K562 (cell line): ENCODE results near the gene PSMD1. TPM values are rescaled to one million over a fixed set of nuclear protein-coding genes. Genes with fewer than 3 reads are reported as not detected.

Source experiments
- ATAC-seq: fragments of 200-7000 bp; cut with Tn5 transposase; 3 replicates; pipeline ENCODE4 v1.9.1; 2020; ENCODE audit warnings: moderate library complexity
- BruUV-seq: library from RNA; stranded (reverse); fragments of 400-500 nt; replicated peaks from 2 replicates; lab custom pipeline; 2021; lab: Mats Ljungman, UMichigan
- CTCF ChIA-PET: fragments of 300-600 bp; formaldehyde crosslinking; extraction: SDS; loops from one replicate; lab custom pipeline; 2021; ENCODE audit warnings: low intra/inter-chr PET ratio; lab: Yijun Ruan, JAX
- POLR2A ChIA-PET: fragments of 300-600, 350-650 bp; sonication (Branson Sonifier 250); formaldehyde crosslinking; extraction: SDS; loops from one replicate; lab custom pipeline; 2021; ENCODE audit warnings: antibody characterized with exemption, inconsistent platforms; lab: Yijun Ruan, JAX
- DNase-seq, 4 experiments: peaks; one replicate each; pipeline versions ENCODE4 v3.0.0 to v3.0.0-alpha.2; 2011 to 2018; ENCODE audit warnings: low spot score in 3 of 4, mixed read lengths in 3 of 4; ENCODE audit errors: extremely low read depth in 1 of 4
- FAIRE-seq: peaks from 2 replicates; lab custom pipeline; 2011; peaks lifted over from hg19 to GRCh38; lab: Jason Lieb, UNC
- H2AFZ ChIP-seq: 2 replicates; pipeline ENCODE4 v1.6.0; 2011; ENCODE audit warnings: low read depth, low read length, control low read depth, inconsistent platforms
- H3K27ac ChIP-seq: fragments of 200-600 bp; 3 replicates; pipeline ENCODE4 v1.8.0; 2011; ENCODE audit warnings: low read depth, mild to moderate bottlenecking, control low read depth, inconsistent platforms, low read length, moderate library complexity, mixed read lengths; ENCODE audit errors: extremely low read depth
- H3K27me3 ChIP-seq, 2 experiments: fragments of 300-600 bp in 1 of 2; 2 replicates in 1 of 2; 3 replicates in 1 of 2; pipeline versions ENCODE4 v1.6.0 to v1.8.0; 2011; ENCODE audit warnings: inconsistent platforms in 2 of 2, low read length in 2 of 2, mild to moderate bottlenecking in 1 of 2, mixed read lengths in 1 of 2, moderate library complexity in 1 of 2; ENCODE audit not compliant: control insufficient read depth in 2 of 2, insufficient read depth in 2 of 2
- H3K36me3 ChIP-seq: fragments of 300-600 bp; 3 replicates; pipeline ENCODE4 v1.8.0; 2011; ENCODE audit warnings: mild to moderate bottlenecking, low read length, inconsistent platforms; ENCODE audit not compliant: control insufficient read depth, insufficient read depth
- H3K4me1 ChIP-seq, 2 experiments: fragments of 200-600 bp in 1 of 2; replicated peaks in 1 of 2; 2 replicates in 1 of 2; 3 replicates in 1 of 2; pipeline versions ENCODE4 v1.5.1 to v1.8.0; 2011; ENCODE audit warnings: inconsistent platforms in 2 of 2, low read length in 2 of 2, mild to moderate bottlenecking in 1 of 2, mixed read lengths in 1 of 2, moderate library complexity in 1 of 2; ENCODE audit not compliant: control insufficient read depth in 2 of 2, insufficient read depth in 2 of 2
- H3K4me2 ChIP-seq: 2 replicates; pipeline ENCODE4 v1.6.1; 2011; ENCODE audit warnings: low read length, control low read depth, inconsistent platforms, mixed read lengths; ENCODE audit not compliant: insufficient read depth
- H3K4me3 ChIP-seq: fragments of 200-600 bp; sonication (generic), shearing (Covaris generic); 2 replicates; pipeline ENCODE4 v1.5.1; 2016; ENCODE audit warnings: control low read depth, inconsistent platforms
- H3K79me2 ChIP-seq: fragments of 200-600 bp; 3 replicates; pipeline ENCODE4 v1.8.0; 2011; ENCODE audit warnings: low read length, inconsistent platforms; ENCODE audit not compliant: control insufficient read depth, insufficient read depth
- H3K9ac ChIP-seq, 2 experiments: 2 replicates each; pipeline versions ENCODE4 v1.6.0 to v1.6.1; 2011; ENCODE audit warnings: low read depth in 2 of 2, low read length in 2 of 2, control low read depth in 1 of 2, inconsistent platforms in 1 of 2, mild to moderate bottlenecking in 1 of 2, mixed read lengths in 1 of 2; ENCODE audit not compliant: insufficient read depth in 1 of 2
- H3K9me1 ChIP-seq: one replicate; pipeline ENCODE4 v1.6.0; 2011; ENCODE audit warnings: inconsistent platforms, mild to moderate bottlenecking, low read length, moderate library complexity; ENCODE audit not compliant: control insufficient read depth, insufficient read depth
- H3K9me3 ChIP-seq: replicated peaks from 2 replicates; pipeline ENCODE4 v1.5.1; 2011; ENCODE audit warnings: low read depth, low read length, inconsistent platforms; ENCODE audit not compliant: control insufficient read depth, insufficient read depth
- H4K20me1 ChIP-seq: replicated peaks from 2 replicates; pipeline ENCODE4 v1.6.1; 2011; ENCODE audit warnings: low read length, inconsistent platforms, mixed read lengths; ENCODE audit not compliant: control insufficient read depth, insufficient read depth
- JUNB ChIP-seq: fragments of 450-650 bp; formaldehyde crosslinking; conservative IDR thresholded peaks from 2 replicates; pipeline ENCODE4 v1.4.0; 2020; ENCODE audit warnings: mild to moderate bottlenecking
- MYC ChIP-seq, 2 experiments: fragments of 250-450 bp in 1 of 2; sonication (Bioruptor Pico) in 1 of 2; IDR thresholded peaks; 2 replicates each; pipeline versions ENCODE4 v1.5.1 to v1.6.1; 2012 to 2021; ENCODE audit warnings: low read depth in 2 of 2, borderline replicate concordance in 1 of 2, improper control_type of control experiment in 1 of 2, low read length in 1 of 2, mild to moderate bottlenecking in 1 of 2, moderate library complexity in 1 of 2
- NFRKB ChIP-seq: fragments of 450-650 bp; IDR thresholded peaks from 2 replicates; pipeline ENCODE4 v1.6.1; 2016; ENCODE audit warnings: low read depth
- REST ChIP-seq, 2 experiments: fragments of 450-650 bp; formaldehyde crosslinking in 1 of 2; IDR thresholded peaks; 2 replicates each; pipeline versions ENCODE4 v1.4.0 to v1.6.1; 2014 to 2020; ENCODE audit warnings: mild to moderate bottlenecking in 2 of 2, borderline replicate concordance in 1 of 2, low read depth in 1 of 2
- SREBF2 ChIP-seq: sonication (generic); formaldehyde crosslinking; IDR thresholded peaks from 2 replicates; pipeline ENCODE4 v1.4.0; 2020; ENCODE audit warnings: mild to moderate bottlenecking, missing genetic modification reagents
- TFE3 ChIP-seq: fragments of 450-650 bp; formaldehyde crosslinking; IDR thresholded peaks from 2 replicates; pipeline ENCODE4 v1.4.0; 2020; ENCODE audit warnings: mild to moderate bottlenecking, mixed read lengths
- ZBTB1 ChIP-seq: sonication (generic); formaldehyde crosslinking; IDR thresholded peaks from 2 replicates; pipeline ENCODE4 v1.8.1; 2023; ENCODE audit warnings: missing genetic modification reagents, low read depth, mild to moderate bottlenecking, borderline replicate concordance
- ZNF23 ChIP-seq: fragments of 250-450 bp; sonication (Bioruptor Pico); IDR thresholded peaks from 2 replicates; pipeline ENCODE4 v1.4.0; 2020; ENCODE audit warnings: mild to moderate bottlenecking
- WGBS: fragments of 100-300 bp; shearing (Covaris generic); methylation state at CpG from one replicate; pipeline ENCODE4 v1.1.6; 2016; ENCODE audit warnings: low coverage, mixed read lengths; ENCODE audit not compliant: insufficient coverage; ENCODE audit errors: missing lambda C conversion rate; 5-methylcytosine and 5-hydroxymethylcytosine counted together
- in situ Hi-C: fragments of 300-500 bp; cut with MboI; formaldehyde crosslinking; loops from 4 replicates; pipeline ENCODE4 v1.15.0; 2018; ENCODE audit warnings: inconsistent platforms, mixed read lengths
- intact Hi-C: fragments of 100-400 bp; cut with micrococcal nuclease; formaldehyde crosslinking; loops from 2 replicates; pipeline ENCODE4 v1.14.2; 2022
- polyA plus RNA-seq, 8 experiments: library from polyadenylated mRNA; depleted of rRNA in 4 of 8; stranded (reverse) in 5 of 8; unstranded in 3 of 8; fragments of >200 nt; fragmentation: Nextera tagmentation in 2 of 8; fragmentation: Illumina TruSeq in 1 of 8; extraction: Ambion mirVana in 2 of 8; extraction: Trizol in 1 of 8; gene quantifications; 2 replicates each; pipeline versions ENCODE4 v1.2.1 to v1.2.3, GENCODE V29; 2011 to 2014; ENCODE audit warnings: inconsistent platforms in 1 of 8, missing spikeins in 1 of 8
- total RNA-seq, 7 experiments: library from RNA; depleted of rRNA in 6 of 7; stranded (reverse); fragments of >200 nt in 6 of 7; fragmentation: Illumina TruSeq in 2 of 7; extraction: Trizol in 2 of 7; gene quantifications; 2 replicates each; pipeline versions ENCODE4 v1.2.1 to v1.2.3, GENCODE V29; 2011 to 2021; ENCODE audit warnings: low replicate concordance in 1 of 7
- TF ChIP-seq, protein P1 (sequence below): sonication (generic); formaldehyde crosslinking; IDR thresholded peaks from 2 replicates; pipeline ENCODE4 v1.8.0; 2022; ENCODE audit warnings: mild to moderate bottlenecking, missing genetic modification reagents
- TF ChIP-seq, protein P2 (sequence below): fragments of 250-450 bp; sonication (Bioruptor Pico); IDR thresholded peaks from 2 replicates; pipeline ENCODE4 v1.8.0; 2022; ENCODE audit warnings: inconsistent platforms, mild to moderate bottlenecking, moderate library complexity, borderline replicate concordance

PSMD1 gene
- total and polyA plus RNA-seq, 9 of the 15 experiments (the other 6 are each of a cell fraction or from before 2014, with no cell fraction given), result 100 to 257 (median 147) TPM

DNA sequence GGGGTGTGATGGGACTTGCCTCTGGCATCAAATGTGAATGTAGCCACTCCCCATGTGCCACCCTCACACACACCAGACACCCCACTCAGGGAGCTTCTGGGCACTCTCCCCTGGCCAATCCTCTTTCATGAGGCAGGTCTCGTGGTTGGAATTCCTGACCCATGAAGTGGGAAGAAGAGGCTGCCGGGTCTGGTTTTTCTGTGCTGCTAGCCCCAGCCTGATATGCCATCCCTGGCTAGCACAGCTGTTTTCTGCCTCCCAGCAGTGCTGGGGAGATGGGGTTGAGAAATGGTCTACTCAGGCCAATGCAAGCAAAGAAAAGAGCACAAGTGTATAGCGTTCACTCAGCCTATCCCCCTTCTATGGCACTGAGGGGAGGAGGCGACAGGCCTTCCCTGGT, 20.5 kb upstream of the PSMD1 start:
- Histone ChIP-seq H3K27ac (no peak overlapping the region), H3K79me2 (no peaks in the 10 kb centered on the region), H3K9me3 (no peaks in the 10 kb centered on the region), H3K4me2 (no peak overlapping the region), H3K4me1 (peaks cover 0 to 11% of the 10 kb centered on the region in 2 experiments; a peak in 2 of 5 replicates), H3K9me1 (no peaks in the 10 kb centered on the region), H3K4me3 (no peak overlapping the region), H3K36me3 (no peaks in the 10 kb centered on the region), H3K9ac (no peak overlapping the region), H4K20me1 (no peaks in the 10 kb centered on the region), H3K27me3 (peaks cover 12 to 30% of the 10 kb centered on the region in 2 experiments), H2AFZ (no peak overlapping the region)
- in situ Hi-C loops, result no loop called here
- DNase-seq (no peak), FAIRE-seq (no peak), ATAC-seq (no peak)
- BruUV-seq, result no TSS peak
- POLR2A ChIA-PET, result no interaction called here
- CTCF ChIA-PET, result no interaction called here
- intact Hi-C loops, result no loop called here
- 12% methylated on average over 3 of the region's 4 CpGs for WGBS
- TF ChIP-seq, protein P1, sequence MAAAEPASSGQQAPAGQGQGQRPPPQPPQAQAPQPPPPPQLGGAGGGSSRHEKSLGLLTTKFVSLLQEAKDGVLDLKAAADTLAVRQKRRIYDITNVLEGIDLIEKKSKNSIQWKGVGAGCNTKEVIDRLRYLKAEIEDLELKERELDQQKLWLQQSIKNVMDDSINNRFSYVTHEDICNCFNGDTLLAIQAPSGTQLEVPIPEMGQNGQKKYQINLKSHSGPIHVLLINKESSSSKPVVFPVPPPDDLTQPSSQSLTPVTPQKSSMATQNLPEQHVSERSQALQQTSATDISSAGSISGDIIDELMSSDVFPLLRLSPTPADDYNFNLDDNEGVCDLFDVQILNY, result no peak
- no peak for TF ChIP-seq REST (IDR thresholded peaks at IDR 0.05; ENCODE audit: borderline replicate concordance)
- TF ChIP-seq REST (CRISPR knock-in tag; IDR thresholded peaks at IDR 0.05; ENCODE audit: low read depth), result no peak
- TF ChIP-seq TFE3 (CRISPR knock-in tag), result no peak
- no peak for TF ChIP-seq JUNB (CRISPR knock-in tag)
- TF ChIP-seq ZNF23 (CRISPR knock-in tag), result no peak
- TF ChIP-seq, protein P2, sequence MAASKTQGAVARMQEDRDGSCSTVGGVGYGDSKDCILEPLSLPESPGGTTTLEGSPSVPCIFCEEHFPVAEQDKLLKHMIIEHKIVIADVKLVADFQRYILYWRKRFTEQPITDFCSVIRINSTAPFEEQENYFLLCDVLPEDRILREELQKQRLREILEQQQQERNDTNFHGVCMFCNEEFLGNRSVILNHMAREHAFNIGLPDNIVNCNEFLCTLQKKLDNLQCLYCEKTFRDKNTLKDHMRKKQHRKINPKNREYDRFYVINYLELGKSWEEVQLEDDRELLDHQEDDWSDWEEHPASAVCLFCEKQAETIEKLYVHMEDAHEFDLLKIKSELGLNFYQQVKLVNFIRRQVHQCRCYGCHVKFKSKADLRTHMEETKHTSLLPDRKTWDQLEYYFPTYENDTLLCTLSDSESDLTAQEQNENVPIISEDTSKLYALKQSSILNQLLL (CRISPR knock-in tag), result no peak
- no peak for TF ChIP-seq NFRKB
- no peak for TF ChIP-seq ZBTB1 (CRISPR knock-in tag)
- TF ChIP-seq MYC (IDR thresholded peaks at IDR 0.05; ENCODE audit: low read depth, low read length), result no peak
- TF ChIP-seq MYC (CRISPR knock-in tag; IDR thresholded peaks at IDR 0.05; ENCODE audit: borderline replicate concordance, low read depth), result no peak
- TF ChIP-seq SREBF2 (CRISPR knock-in tag), result no peak
